ENCODE measurements around the gene PLA2R1. TPM values are rescaled to one million over a fixed set of nuclear protein-coding genes. Genes with fewer than 3 reads are reported as not detected.

PLA2R1 gene
- total and polyA plus RNA-seq, 7 experiments from 2014 or later: not detected

DNA sequence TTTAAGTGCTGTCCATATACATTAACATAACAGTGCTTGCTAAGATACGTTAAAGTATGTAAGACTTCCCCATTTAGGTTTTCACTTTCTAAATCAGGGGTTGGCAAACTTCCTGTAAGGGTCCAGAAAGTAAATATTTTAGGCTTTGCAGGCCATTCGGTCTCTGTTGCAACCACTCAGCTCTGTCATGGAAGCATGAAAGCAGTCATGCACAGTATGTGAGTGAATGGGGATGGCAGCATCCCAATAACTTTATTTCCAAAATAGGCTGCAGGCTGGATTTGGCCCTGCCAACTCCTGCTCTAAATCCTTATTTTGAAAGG, 128.7 kb downstream of the PLA2R1 start:
- Mint-ChIP-seq H3K36me3 (no peaks in the 10 kb centered on the region), H3K9me3 (peaks cover 0 to 6% (median 0%) of the 10 kb centered on the region in 11 donors), H3K27ac (no peak overlapping the region), H3K4me3 (no peak overlapping the region), H3K27me3 (peaks cover 0 to 12% (median 0%) of the 10 kb centered on the region in 5 donors), H3K4me1 (peaks cover 0 to 2% (median 0%) of the 10 kb centered on the region in 7 donors)
- ATAC-seq (peak; percentile 51), DNase-seq (no peak)
- Histone ChIP-seq H3K27me3 (ENCODE audit: control insufficient read depth in 2 of 2, insufficient read depth in 2 of 2, low read length in 2 of 2) (no peaks in the 10 kb centered on the region), H3K4me1 (ENCODE audit: control insufficient read depth in 2 of 2, insufficient read depth in 2 of 2, low read length in 2 of 2) (no peaks in the 10 kb centered on the region), H3K27ac (ENCODE audit: low read depth, low read length) (no peak overlapping the region), H3K4me3 (ENCODE audit: low read length) (no peak overlapping the region), H3K9me3 (ENCODE audit: control insufficient read depth in 2 of 3, low read length in 3 of 3) (no peaks in the 10 kb centered on the region), H3K36me3 (ENCODE audit: control insufficient read depth in 2 of 3, insufficient read depth in 3 of 3, low read length in 3 of 3) (no peaks in the 10 kb centered on the region)
- POLR2A ChIA-PET: no interaction called here
- intact Hi-C loops (cut with micrococcal nuclease): no loop called here
- CTCF ChIA-PET: no interaction called here

GRCh38 chr2:159933040-159933726, 129.2 kb downstream of the PLA2R1 start:
- Histone ChIP-seq H3K9me3 (ENCODE audit: control insufficient read depth in 2 of 3, low read length in 3 of 3) (no peaks in the 10 kb centered on the region), H3K4me3 (ENCODE audit: low read length) (no peak overlapping the region), H3K27me3 (ENCODE audit: control insufficient read depth in 2 of 2, insufficient read depth in 2 of 2, low read length in 2 of 2) (no peaks in the 10 kb centered on the region), H3K36me3 (ENCODE audit: control insufficient read depth in 2 of 3, insufficient read depth in 3 of 3, low read length in 3 of 3) (no peaks in the 10 kb centered on the region), H3K4me1 (ENCODE audit: control insufficient read depth in 2 of 2, insufficient read depth in 2 of 2, low read length in 2 of 2) (no peaks in the 10 kb centered on the region), H3K27ac (ENCODE audit: low read depth, low read length) (no peak overlapping the region)
- no peak for ATAC-seq
- Mint-ChIP-seq H3K27ac (no peak overlapping the region), H3K36me3 (no peaks in the 10 kb centered on the region), H3K4me1 (peaks cover 0 to 2% (median 0%) of the 10 kb centered on the region in 7 donors), H3K9me3 (peaks cover 0 to 6% (median 0%) of the 10 kb centered on the region in 11 donors), H3K27me3 (peaks cover 0 to 12% (median 0%) of the 10 kb centered on the region in 5 donors), H3K4me3 (no peak overlapping the region)
- POLR2A ChIA-PET: no interaction called here
- CTCF ChIA-PET: no interaction called here
- DNase-seq: no peak
- intact Hi-C loops (cut with micrococcal nuclease): no loop called here

GRCh38 chr2:159926695-159927094, 135.7 kb downstream of the PLA2R1 start:
- Mint-ChIP-seq H3K27ac (no peak overlapping the region), H3K4me3 (no peak overlapping the region), H3K27me3 (peaks cover 0 to 26% (median 9%) of the 10 kb centered on the region in 5 donors), H3K9me3 (peaks cover 0 to 6% (median 0%) of the 10 kb centered on the region in 11 donors), H3K36me3 (no peaks in the 10 kb centered on the region), H3K4me1 (peaks cover 0 to 7% (median 5%) of the 10 kb centered on the region in 7 donors)
- Histone ChIP-seq H3K27ac (ENCODE audit: low read depth, low read length) (no peak overlapping the region), H3K4me1 (ENCODE audit: control insufficient read depth in 2 of 2, insufficient read depth in 2 of 2, low read length in 2 of 2) (no peaks in the 10 kb centered on the region), H3K36me3 (ENCODE audit: control insufficient read depth in 2 of 3, insufficient read depth in 3 of 3, low read length in 3 of 3) (no peaks in the 10 kb centered on the region), H3K27me3 (ENCODE audit: control insufficient read depth in 2 of 2, insufficient read depth in 2 of 2, low read length in 2 of 2) (no peaks in the 10 kb centered on the region), H3K4me3 (ENCODE audit: low read length) (no peak overlapping the region), H3K9me3 (ENCODE audit: control insufficient read depth in 2 of 3, low read length in 3 of 3) (no peaks in the 10 kb centered on the region)
- ATAC-seq: no peak
- intact Hi-C loops (cut with micrococcal nuclease): loop anchor here in 1 of 2 donors (10.0 kb wide), 1 partner anchor 772 kb away; no protein-coding TSS in a partner anchor
- ChIA-PET CTCF (no interaction called here), POLR2A (no interaction called here)
- no peak for DNase-seq

DNA sequence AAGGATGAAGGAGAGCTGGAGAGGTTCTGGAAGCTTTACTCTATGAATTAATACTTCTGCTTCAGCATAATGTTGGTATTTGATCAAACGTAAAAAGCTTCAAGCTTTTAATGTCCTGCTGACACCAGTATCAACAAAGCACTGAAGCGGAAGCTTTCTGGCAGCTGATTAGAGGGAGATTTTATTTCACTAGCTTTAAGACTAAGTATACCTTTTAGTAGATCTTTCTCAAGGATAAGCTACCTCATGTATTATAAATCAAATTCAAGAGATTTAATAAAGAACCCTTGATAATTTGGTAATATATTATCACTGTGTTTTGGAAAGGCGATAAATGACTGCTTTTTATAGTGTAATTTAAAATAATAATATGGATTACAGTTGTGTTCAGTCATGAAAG, 136.4 kb downstream of the PLA2R1 start:
- Histone ChIP-seq H3K27ac (ENCODE audit: low read depth, low read length) (no peak overlapping the region), H3K4me1 (ENCODE audit: control insufficient read depth in 2 of 2, insufficient read depth in 2 of 2, low read length in 2 of 2) (no peaks in the 10 kb centered on the region), H3K4me3 (ENCODE audit: low read length) (no peak overlapping the region), H3K9me3 (ENCODE audit: control insufficient read depth in 2 of 3, low read length in 3 of 3) (no peaks in the 10 kb centered on the region), H3K27me3 (ENCODE audit: control insufficient read depth in 2 of 2, insufficient read depth in 2 of 2, low read length in 2 of 2) (no peaks in the 10 kb centered on the region), H3K36me3 (ENCODE audit: control insufficient read depth in 2 of 3, insufficient read depth in 3 of 3, low read length in 3 of 3) (no peaks in the 10 kb centered on the region)
- H3K36me3 Mint-ChIP-seq: no peaks in the 10 kb centered on the region
- peaks cover 0 to 6% (median 0%) of the 10 kb centered on the region in 11 donors for H3K9me3 Mint-ChIP-seq
- no peak overlapping the region for H3K4me3 Mint-ChIP-seq
- ChIA-PET CTCF (interaction anchor here (0.6 kb wide), 1 partner anchor 144 kb away, joined by 4 read pairs; no protein-coding TSS in a partner anchor), POLR2A (no interaction called here)
- DNase-seq (no peak), ATAC-seq (no peak)
- H3K27ac Mint-ChIP-seq: no peak overlapping the region
- peaks cover 0 to 30% (median 13%) of the 10 kb centered on the region in 5 donors for H3K27me3 Mint-ChIP-seq
- H3K4me1 Mint-ChIP-seq: peaks cover 0 to 7% (median 5%) of the 10 kb centered on the region in 7 donors
- intact Hi-C loops (cut with micrococcal nuclease): loop anchor here in 1 of 2 donors (10.0 kb wide), 1 partner anchor 771 kb away; no protein-coding TSS in a partner anchor

GRCh38 chr2:159922563-159922962, 139.9 kb downstream of the PLA2R1 start:
- no peak for ATAC-seq
- H3K27ac ChIP-seq (ENCODE audit: low read depth, low read length): no peak overlapping the region
- CTCF ChIA-PET: interaction anchor here (0.7 to 3.4 kb wide), 2 partner anchors 19 to 27 kb away, joined by 3 to 18 read pairs; partner anchors contain the start of gene LY75

DNA sequence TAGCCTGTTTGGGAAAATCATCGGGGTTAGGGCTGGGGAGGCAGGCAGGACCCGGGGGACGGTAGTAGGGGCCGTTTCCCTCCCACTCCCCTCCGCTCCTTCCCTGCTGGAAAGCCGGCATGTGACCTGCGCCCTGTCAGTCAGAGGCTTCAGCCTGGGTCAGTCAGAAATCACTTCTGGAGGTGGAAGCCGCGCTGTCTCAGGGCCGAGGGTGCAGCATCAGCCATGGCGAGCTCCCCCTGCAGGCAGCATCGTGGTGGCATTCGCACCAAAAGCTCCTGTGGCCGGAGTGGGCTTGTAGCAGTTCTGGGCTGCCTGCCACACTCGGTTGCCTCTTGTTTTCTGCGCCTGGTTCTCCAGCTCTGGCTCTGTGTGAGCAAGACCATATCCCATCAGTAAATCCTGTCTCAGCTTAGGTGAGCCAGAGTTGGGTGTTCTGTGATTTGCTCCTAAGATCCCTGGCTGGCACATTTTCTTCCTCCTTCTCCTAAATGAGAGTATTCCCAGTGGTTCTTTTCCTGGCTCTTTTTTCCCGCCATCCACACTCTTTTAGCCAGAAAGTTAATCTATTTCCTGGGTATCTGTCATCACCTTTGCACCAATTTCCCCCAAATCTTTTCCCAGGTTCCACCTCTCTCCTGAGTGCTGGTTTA, 140.5 kb downstream of the PLA2R1 start:
- CTCF ChIA-PET: interaction anchor here (0.7 to 3.4 kb wide), 2 partner anchors 18 to 27 kb away, joined by 3 to 18 read pairs; partner anchors contain the start of gene LY75
- H3K4me1 ChIP-seq (ENCODE audit: control insufficient read depth in 2 of 2, insufficient read depth in 2 of 2, low read length in 2 of 2): no peaks in the 10 kb centered on the region
- ATAC-seq (peak; percentile 95), DNase-seq (peak; percentile 21 to 75 (median 56))
- H3K27ac Mint-ChIP-seq: no peak overlapping the region
- peaks cover 3 to 38% (median 18%) of the 10 kb centered on the region in 5 donors for H3K27me3 Mint-ChIP-seq
- peaks cover 0 to 7% (median 5%) of the 10 kb centered on the region in 7 donors for H3K4me1 Mint-ChIP-seq
- H3K4me3 ChIP-seq (ENCODE audit: low read length): no peak overlapping the region
- POLR2A ChIA-PET: interaction anchor here (1.8 kb wide), 1 partner anchor 18 kb away, joined by 6 read pairs; the partner anchor contains the start of gene LY75
- H3K36me3 ChIP-seq (ENCODE audit: control insufficient read depth in 2 of 3, insufficient read depth in 3 of 3, low read length in 3 of 3): no peaks in the 10 kb centered on the region
- H3K27me3 ChIP-seq (ENCODE audit: control insufficient read depth in 2 of 2, insufficient read depth in 2 of 2, low read length in 2 of 2): no peaks in the 10 kb centered on the region
- intact Hi-C loops (cut with micrococcal nuclease): loop anchor here (1.0 to 10.0 kb wide), 4 partner anchors 18 to 1021 kb away; partner anchors contain the start of genes LY75 (in 1 of the 2) and WDSUB1 (in 1 of the 2)
- H3K27ac ChIP-seq (ENCODE audit: low read depth, low read length): no peak overlapping the region
- H3K36me3 Mint-ChIP-seq: no peaks in the 10 kb centered on the region
- no peaks in the 10 kb centered on the region for H3K9me3 ChIP-seq (ENCODE audit: control insufficient read depth in 2 of 3, low read length in 3 of 3)
- no peak overlapping the region for H3K4me3 Mint-ChIP-seq
- peaks cover 0 to 1% (median 0%) of the 10 kb centered on the region in 11 donors for H3K9me3 Mint-ChIP-seq

More at GRCh38 chr2:159922563-159922962, 139.9 kb downstream of the PLA2R1 start:
- DNase-seq: no peak
- no peaks in the 10 kb centered on the region for H3K4me1 ChIP-seq (ENCODE audit: control insufficient read depth in 2 of 2, insufficient read depth in 2 of 2, low read length in 2 of 2)
- Mint-ChIP-seq H3K9me3 (peaks cover 0 to 1% (median 0%) of the 10 kb centered on the region in 11 donors), H3K27ac (no peak overlapping the region), H3K27me3 (peaks cover 0 to 41% (median 14%) of the 10 kb centered on the region in 5 donors), H3K4me1 (peaks cover 0 to 7% (median 5%) of the 10 kb centered on the region in 7 donors), H3K36me3 (no peaks in the 10 kb centered on the region), H3K4me3 (no peak overlapping the region)
- POLR2A ChIA-PET: no interaction called here
- H3K9me3 ChIP-seq (ENCODE audit: control insufficient read depth in 2 of 3, low read length in 3 of 3): no peaks in the 10 kb centered on the region
- H3K4me3 ChIP-seq (ENCODE audit: low read length): no peak overlapping the region
- H3K36me3 ChIP-seq (ENCODE audit: control insufficient read depth in 2 of 3, insufficient read depth in 3 of 3, low read length in 3 of 3): no peaks in the 10 kb centered on the region
- H3K27me3 ChIP-seq (ENCODE audit: control insufficient read depth in 2 of 2, insufficient read depth in 2 of 2, low read length in 2 of 2): no peaks in the 10 kb centered on the region
- intact Hi-C loops (cut with micrococcal nuclease): loop anchor here (5.0 to 10.0 kb wide), 2 partner anchors 635 to 768 kb away; partner anchors contain the start of gene WDSUB1 (in 1 of the 2)

Data from naive thymus-derived CD4-positive, alpha-beta T cell (primary cell).